GM18520 (cell line): Measurements from ENCODE around the gene OR5H15.
"Not testable (repeated sequence)": the region's sequence is repeated elsewhere in the genome, so short reads cannot be mapped to it uniquely, and the experiment has no call there.

Experiments used
- ATAC-seq: cut with Tn5 transposase; IDR thresholded peaks from one replicate; pipeline ENCODE4 v1.9.1; 2021; ENCODE audit not compliant: unreplicated experiment

The OR5H15 gene

GRCh38 chr3:98166396-98166795, at the start of gene OR5H15:
OR5H15 (plus strand) TSS chr3:98166696; CDS start chr3:98168700, 2,004 bp downstream.
- no peak for ATAC-seq

DNA sequence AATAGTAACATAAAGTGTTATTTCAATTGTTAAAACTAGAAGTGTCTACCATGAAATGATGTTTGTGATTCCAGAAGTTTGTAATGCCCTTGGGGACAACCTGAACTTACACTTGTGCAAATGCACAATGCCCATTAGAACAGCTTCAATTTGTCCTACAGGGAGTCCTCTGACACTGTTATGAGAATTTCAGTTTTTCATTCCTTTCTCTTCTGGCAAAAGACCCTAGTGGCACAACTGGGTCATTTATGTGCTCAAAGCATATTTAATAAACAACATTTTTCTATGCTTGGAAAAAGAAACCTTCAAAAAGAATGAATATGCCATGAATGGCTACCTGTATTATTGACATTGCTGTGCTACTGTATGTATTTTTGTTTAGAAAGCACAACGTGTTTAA, 36.1 kb upstream of the OR5H15 start, which contains the start of gene OR5H1:
Gene OR5H1, plus strand, starts transcription at position 301 of the 400 bp plus-strand sequence. CDS start 1,977 bp downstream, outside the sequence.
- ATAC-seq, result no peak

GRCh38 chr3:98136631-98137030, 29.9 kb upstream of the OR5H15 start:
- no peak for ATAC-seq

GRCh38 chr3:98137826-98138557, 28.5 kb upstream of the OR5H15 start:
- ATAC-seq, result not testable (repeated sequence)

DNA sequence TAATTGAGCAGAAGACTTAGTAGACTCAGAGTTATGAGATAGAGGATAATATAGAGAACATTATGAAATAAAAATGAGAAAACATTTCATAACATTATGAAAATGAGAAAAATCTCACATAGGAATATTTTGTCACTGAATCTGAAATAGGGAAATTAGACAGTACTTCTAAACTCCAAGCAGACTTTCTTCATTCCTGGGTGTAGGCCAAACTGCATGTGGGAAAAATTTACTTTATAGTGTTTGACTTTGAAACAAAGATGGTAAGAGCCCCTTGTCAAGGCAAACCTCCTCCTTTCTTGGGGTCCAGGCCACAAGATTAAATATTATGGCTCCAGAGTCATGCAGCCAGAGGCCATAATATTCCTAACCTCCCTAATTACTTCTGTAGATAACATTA, 26.0 kb upstream of the OR5H15 start:
- no peak for ATAC-seq

GRCh38 chr3:98147179-98147578, 19.3 kb upstream of the OR5H15 start, which contains the start of gene OR5H14:
OR5H14 (plus strand) TSS chr3:98147479; CDS start chr3:98149386, 1,907 bp downstream.
- ATAC-seq, result no peak

DNA sequence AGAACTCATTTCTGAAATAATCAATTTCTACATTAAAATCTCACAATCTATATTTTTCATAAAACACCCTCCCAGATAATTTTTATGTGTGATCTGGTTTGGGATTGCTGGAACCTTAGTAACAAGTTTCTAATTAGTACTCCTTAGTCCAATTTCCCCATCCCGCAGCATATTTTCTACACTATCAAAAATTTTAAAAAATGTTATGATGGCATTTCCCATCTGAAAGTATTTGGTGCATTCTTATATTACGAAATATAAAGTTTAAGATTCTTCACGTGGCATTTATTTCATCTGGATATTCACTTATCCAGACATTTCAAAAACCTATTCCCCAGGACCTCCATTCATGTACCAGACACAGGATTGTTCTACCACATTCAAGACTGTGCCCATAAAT, 17.7 kb upstream of the OR5H15 start:
- ATAC-seq, result no peak

DNA sequence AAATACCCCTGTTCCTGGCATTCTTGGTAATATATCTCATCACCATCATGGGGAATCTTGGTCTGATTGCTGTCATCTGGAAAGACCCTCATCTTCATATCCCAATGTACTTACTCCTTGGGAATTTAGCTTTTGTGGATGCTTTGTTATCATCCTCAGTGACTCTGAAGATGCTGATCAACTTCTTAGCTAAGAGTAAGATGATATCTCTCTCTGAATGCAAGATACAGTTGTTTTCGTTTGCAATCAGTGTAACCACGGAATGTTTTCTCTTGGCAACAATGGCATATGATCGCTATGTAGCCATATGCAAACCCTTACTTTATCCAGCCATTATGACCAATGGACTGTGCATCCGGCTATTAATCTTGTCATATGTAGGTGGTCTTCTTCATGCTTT, 17.0 kb upstream of the OR5H15 start:
- ATAC-seq, result not testable (repeated sequence)

- no peak for ATAC-seq
Observed at GRCh38 chr3:98151241-98151640, 15.3 kb upstream of the OR5H15 start.

DNA sequence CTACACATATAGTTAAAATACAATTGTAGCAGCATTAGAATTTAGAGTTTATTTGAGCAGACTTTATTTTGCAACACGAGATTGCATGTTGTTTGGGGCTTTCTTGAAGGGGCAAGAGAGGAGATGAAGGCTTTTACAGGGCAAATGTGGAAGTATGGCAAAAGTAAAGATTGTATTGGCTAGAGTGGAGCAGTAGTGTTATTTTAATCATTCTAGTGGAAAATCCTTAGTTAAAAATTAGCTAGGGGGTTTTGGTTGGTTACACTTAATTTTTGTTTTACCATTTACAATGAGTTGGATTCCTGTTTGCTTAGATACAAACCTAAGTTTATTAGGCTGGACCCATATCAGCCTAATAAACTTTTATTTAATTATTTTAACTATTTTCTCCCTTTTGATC, 4.6 kb downstream of the OR5H15 start:
- ATAC-seq, result no peak

DNA sequence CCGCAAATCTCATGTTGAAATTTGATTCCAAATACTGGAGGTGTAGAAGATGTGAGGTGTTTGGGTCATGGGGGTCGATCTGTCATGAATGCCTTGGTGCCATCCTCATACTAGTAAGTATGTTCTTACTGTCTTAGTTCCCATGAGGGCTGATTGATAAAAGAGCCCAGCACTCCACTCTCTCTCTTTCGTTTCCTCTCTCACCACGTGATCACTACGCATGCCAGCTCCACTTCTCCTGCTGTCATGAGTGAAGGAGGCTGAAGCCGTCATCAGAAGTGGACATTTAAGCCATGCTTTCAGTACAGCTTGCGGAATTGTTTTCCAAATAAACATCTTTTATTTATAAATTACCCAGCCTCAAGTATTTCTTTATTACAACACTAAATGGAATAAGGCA, 6.1 kb downstream of the OR5H15 start:
- no peak for ATAC-seq

DNA sequence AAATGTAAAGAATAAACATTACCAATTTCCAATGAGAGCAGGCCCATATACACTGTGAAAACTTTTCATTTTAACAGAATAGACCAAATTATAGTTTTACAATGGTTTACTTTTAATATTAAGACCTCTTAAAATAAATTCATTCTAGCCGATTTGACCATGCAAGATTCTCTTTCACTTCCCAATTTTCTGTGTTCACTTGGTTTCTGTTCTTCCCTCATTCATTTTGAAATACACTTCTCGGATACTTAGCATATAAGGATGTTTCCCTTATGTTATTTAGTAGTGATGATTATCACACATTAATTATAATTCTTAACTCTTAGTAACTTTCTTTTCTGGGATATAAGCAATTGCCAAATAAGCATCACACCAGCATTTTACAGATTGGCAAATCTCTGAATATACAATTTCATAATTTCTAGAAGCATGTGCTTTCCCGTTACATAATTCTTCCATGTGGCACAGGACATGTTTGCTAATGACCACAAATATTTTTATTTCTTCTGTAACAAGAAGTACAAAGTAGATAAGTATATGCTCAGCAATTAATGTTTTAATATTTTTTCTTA, 13.9 kb downstream of the OR5H15 start:
- no peak for ATAC-seq

DNA sequence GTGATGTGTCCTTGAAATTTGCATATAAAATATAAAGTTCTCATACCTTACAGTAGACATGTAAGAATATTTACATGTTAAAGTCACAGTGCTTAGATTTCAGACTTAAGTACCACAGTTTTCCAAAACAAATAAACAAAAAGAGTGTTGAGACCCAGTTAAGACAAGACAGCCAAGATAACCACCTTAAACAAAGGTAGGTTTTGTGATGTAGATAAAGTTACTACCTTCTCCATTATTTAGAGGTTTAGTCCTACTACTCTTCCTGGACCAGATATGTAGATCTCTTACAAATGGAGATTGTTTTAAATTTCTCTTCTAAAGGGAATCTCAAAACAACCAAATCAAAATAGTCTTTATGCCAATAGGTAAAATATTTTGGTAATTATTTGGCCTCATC, 15.7 kb downstream of the OR5H15 start:
- ATAC-seq, result no peak

DNA sequence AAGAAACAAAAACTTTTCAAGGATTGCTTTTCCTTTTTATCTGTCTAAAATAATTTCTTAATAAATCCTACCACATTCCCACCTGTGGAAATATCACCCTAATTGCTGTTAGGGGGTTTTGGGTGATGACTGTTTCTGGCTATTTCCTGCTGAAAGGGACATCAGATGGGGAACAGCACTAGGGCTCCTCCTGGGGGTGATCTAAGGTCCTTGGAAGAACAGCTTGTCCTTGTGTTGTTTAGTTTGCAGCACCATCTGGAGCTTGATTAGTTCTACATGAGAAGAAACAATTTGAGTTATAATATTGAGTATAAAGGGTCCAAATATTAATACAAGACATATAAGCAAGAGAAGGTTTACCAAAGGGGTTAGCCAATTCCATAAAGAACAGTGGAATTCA, 18.7 kb downstream of the OR5H15 start:
- ATAC-seq, result no peak

DNA sequence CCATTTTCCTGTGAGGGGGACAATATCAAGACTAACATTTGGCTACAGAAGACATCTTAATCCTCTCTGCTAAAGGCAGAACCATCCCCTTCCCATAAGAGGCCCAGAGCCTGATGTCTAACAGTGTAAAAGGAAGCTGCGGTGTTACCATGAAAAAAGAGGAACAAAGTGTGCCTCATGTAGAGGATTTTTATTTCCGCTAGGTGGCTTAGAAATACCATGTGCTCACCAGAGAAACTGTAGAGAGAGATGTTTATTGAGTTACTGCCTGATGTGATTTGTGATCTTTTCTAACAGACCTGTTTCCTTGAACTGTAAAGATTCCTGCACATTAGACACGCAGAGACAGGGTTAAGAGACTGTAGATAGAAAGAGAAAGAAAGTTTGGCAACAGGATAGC, 22.0 kb downstream of the OR5H15 start:
- no peak for ATAC-seq

DNA sequence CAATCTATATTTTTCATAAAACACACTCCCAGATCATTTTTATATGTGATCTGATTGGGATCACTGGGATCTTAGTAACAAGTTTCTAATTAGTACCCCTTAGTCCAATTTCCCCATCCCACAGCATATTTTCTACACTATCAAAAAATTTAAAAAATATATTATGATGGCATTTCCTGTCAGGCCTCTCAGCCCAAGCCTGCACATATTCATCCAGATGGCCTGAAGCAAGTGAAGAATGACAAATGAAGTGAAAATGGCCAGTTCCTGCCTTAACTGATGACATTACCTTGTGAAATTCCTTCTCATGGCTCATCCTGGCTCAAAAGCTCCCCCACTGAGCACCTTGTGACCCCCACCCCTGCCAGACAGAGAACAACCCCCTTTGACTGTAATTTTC, 24.4 kb downstream of the OR5H15 start:
- not testable (repeated sequence) for ATAC-seq

DNA sequence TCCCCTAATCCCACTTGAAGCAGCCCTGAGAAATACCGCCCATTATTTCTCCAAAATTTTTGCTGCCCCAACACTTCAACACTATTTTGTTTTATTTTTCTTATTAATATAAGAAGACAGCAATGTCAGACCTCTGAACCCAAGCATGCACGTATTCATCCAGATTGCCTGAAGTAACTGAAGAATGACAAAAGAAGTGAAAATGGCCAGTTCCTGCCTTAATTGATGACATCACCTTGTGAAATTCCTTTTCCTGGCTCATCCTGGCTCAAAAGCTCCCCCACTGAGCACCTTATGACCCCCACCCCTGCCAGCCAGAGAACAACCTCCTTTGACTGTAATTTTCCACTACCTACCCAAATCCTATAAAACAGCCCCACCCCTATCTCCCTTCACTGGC, 29.8 kb downstream of the OR5H15 start:
- ATAC-seq, result not testable (repeated sequence)

- ATAC-seq, result no peak
Observed at GRCh38 chr3:98199020-98199419, 32.5 kb downstream of the OR5H15 start.

DNA sequence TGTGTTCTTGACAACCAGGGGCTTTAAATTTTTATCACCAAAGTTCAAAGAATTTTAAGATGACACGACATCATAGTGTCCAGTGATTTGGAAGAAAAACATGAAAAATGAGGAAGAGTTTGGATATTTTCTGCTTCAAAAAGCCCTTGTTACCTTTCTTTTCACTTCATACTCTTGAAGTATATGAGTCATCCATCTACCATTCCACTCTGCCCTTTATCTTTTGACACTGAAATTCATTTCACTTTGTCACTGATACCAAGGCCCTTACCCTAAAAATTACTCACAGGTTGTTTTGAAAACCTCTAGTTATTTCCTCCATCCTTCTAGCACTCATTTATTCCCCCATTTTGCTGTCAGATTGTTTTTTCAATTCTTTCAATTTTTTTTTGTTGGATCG, 42.7 kb downstream of the OR5H15 start:
- no peak for ATAC-seq

- ATAC-seq, result no peak
Observed at GRCh38 chr3:98213276-98213675, 46.8 kb downstream of the OR5H15 start.

DNA sequence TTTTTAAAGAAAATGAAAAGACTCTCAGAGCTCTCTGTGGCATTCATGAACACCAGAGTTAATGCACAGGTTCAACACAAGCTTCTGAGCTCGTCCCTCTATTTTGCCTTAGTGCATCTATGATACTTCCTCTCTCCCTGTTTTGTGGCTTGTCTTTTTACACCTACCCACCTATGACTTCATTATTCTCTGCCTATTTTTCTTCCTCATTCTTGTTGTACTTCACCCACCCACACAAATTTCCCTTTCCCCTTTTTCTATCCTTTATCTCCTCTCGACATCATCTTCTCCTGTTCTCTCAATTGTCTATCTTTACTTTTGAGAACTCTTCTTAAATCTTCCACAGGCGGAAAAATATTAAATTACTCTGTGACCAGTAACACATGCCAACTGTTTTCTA, 48.6 kb downstream of the OR5H15 start:
- no peak for ATAC-seq
